Activated gamma-delta T cell treated with Interleukin-2 at 50 U/mL for 16 hours (primary cell): ENCODE results near the gene ZDHHC1.

Experiments used
- DNase-seq: peaks from one replicate; pipeline ENCODE4 v3.0.0-alpha.2; 2020

The ZDHHC1 gene

GRCh38 chr16:67415872-67416793 is at the start of gene ZDHHC1:
Gene ZDHHC1, minus strand, starts transcription at chr16:67416477. Its CDS starts 8,702 bp downstream, at chr16:67407775.
- peak; percentile 32 for DNase-seq

- DNase-seq = no peak
Observed at GRCh38 chr16:67464565-67464964, 48.3 kb upstream of the ZDHHC1 start.

- DNase-seq = no peak
Observed at GRCh38 chr16:67463691-67464090, 47.4 kb upstream of the ZDHHC1 start.

- no peak for DNase-seq
Observed at GRCh38 chr16:67463059-67463458, 46.8 kb upstream of the ZDHHC1 start.

- no peak for DNase-seq
Observed at GRCh38 chr16:67462279-67462655, 46.0 kb upstream of the ZDHHC1 start.

GRCh38 chr16:67461600-67462278 is 45.5 kb upstream of the ZDHHC1 start:
- no peak for DNase-seq

GRCh38 chr16:67460961-67461360 is 44.7 kb upstream of the ZDHHC1 start:
- no peak for DNase-seq

GRCh38 chr16:67460168-67460567 is 43.9 kb upstream of the ZDHHC1 start:
- no peak for DNase-seq

GRCh38 chr16:67459861-67460150 is 43.5 kb upstream of the ZDHHC1 start:
- DNase-seq = no peak

GRCh38 chr16:67459066-67459860 is 43.0 kb upstream of the ZDHHC1 start:
- DNase-seq = no peak

GRCh38 chr16:67458121-67458641 is 41.9 kb upstream of the ZDHHC1 start:
- no peak for DNase-seq

- DNase-seq = no peak
Observed at GRCh38 chr16:67457611-67458010, 41.3 kb upstream of the ZDHHC1 start.

GRCh38 chr16:67456391-67457081 is 40.3 kb upstream of the ZDHHC1 start:
- DNase-seq = no peak

- no peak for DNase-seq
Observed at GRCh38 chr16:67454852-67455251, 38.6 kb upstream of the ZDHHC1 start.

GRCh38 chr16:67454104-67454503 is 37.8 kb upstream of the ZDHHC1 start:
- DNase-seq = no peak

GRCh38 chr16:67451704-67452435 is 35.6 kb upstream of the ZDHHC1 start:
- no peak for DNase-seq

- no peak for DNase-seq
Observed at GRCh38 chr16:67451061-67451703, 34.9 kb upstream of the ZDHHC1 start.

GRCh38 chr16:67449739-67450138 is 33.5 kb upstream of the ZDHHC1 start:
- no peak for DNase-seq

GRCh38 chr16:67449336-67449735 is 33.1 kb upstream of the ZDHHC1 start:
- no peak for DNase-seq

GRCh38 chr16:67448580-67448979 is 32.3 kb upstream of the ZDHHC1 start:
- no peak for DNase-seq

GRCh38 chr16:67447508-67448076 is 31.3 kb upstream of the ZDHHC1 start:
- peak; percentile 30 for DNase-seq
